GM12892 (cell line): ENCODE measurements around the gene ARID3A.
A peak's percentile ranks its signal among the peaks of the same experiment; 100 is the strongest.

Experiments used
- DNase-seq: peaks from one replicate; pipeline ENCODE4 v3.0.0; 2011; ENCODE audit not compliant: insufficient read length
- FAIRE-seq: peaks from 2 replicates; lab custom pipeline; 2011; peaks lifted over from hg19 to GRCh38; lab: Jason Lieb, UNC
- POLR2A ChIP-seq: IDR thresholded peaks from 2 replicates; pipeline ENCODE4 v1.6.1; 2011; ENCODE audit warnings: low read depth, low read length, control low read depth
- POLR2AphosphoS5 ChIP-seq: IDR thresholded peaks from 2 replicates; pipeline ENCODE4 v1.6.1; 2011; ENCODE audit warnings: low read depth, low read length, control low read depth
- TAF1 ChIP-seq: IDR thresholded peaks from 2 replicates; pipeline ENCODE4 v1.6.1; 2011; ENCODE audit warnings: low read depth, mild to moderate bottlenecking, control low read depth, low read length, borderline replicate concordance

The ARID3A gene

GRCh38 chr19:927780-928401, 2.1 kb downstream of the ARID3A start:
- DNase-seq (no peak), FAIRE-seq (peak; percentile 56)
- TF ChIP-seq POLR2AphosphoS5, result no peak
- no peak for TF ChIP-seq TAF1
- TF ChIP-seq POLR2A, result no peak; the same call in 1 of the 2 replicates

- DNase-seq (no peak), FAIRE-seq (no peak)
- TF ChIP-seq TAF1, result no peak
- no peak for TF ChIP-seq POLR2AphosphoS5
- TF ChIP-seq POLR2A, result no peak
Observed at GRCh38 chr19:928471-929202, 2.8 kb downstream of the ARID3A start.

DNA sequence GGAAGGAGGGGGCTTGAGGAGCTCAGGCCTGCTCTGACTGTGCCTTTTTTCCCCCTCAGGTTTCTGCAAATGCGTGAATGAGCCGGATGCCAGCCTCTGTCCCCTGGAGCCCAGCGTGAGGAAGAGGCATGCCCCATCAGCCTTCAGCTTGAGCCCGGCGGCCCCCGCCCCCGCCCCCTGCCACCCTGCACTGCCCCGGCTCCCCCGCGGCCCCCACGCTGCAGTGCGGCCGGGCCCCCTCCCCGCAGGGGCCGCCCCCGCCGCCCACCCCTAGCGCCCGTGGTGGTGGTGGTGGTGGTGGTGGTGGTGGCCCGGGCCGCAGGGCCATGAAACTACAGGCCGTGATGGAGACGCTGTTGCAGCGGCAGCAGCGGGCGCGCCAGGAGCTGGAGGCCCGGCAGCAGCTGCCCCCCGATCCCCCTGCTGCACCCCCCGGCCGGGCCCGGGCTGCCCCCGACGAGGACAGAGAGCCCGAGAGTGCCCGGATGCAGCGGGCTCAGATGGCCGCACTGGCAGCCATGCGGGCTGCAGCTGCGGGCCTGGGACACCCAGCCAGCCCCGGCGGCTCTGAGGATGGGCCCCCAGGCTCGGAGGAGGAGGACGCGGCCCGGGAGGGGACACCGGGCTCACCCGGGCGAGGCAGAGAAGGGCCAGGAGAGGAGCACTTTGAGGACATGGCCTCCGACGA, 3.5 kb downstream of the ARID3A start:
- TF ChIP-seq TAF1, result no peak
- no peak for TF ChIP-seq POLR2A
- TF ChIP-seq POLR2AphosphoS5, result no peak
- no peak for DNase-seq
- FAIRE-seq, result no peak

- no peak for TF ChIP-seq TAF1
- no peak for TF ChIP-seq POLR2A
- TF ChIP-seq POLR2AphosphoS5, result no peak
- DNase-seq (no peak), FAIRE-seq (no peak)
Observed at GRCh38 chr19:929891-930258, 4.0 kb downstream of the ARID3A start.

GRCh38 chr19:931860-932647, 6.2 kb downstream of the ARID3A start:
- no peak for DNase-seq
- peak; percentile 65 for FAIRE-seq
- no peak for TF ChIP-seq TAF1
- no peak for TF ChIP-seq POLR2A
- TF ChIP-seq POLR2AphosphoS5, result no peak

GRCh38 chr19:932648-933552, 7.1 kb downstream of the ARID3A start:
- TF ChIP-seq TAF1, result no peak
- TF ChIP-seq POLR2AphosphoS5, result no peak
- no peak for TF ChIP-seq POLR2A
- FAIRE-seq (peak; percentile 60), DNase-seq (no peak)

DNA sequence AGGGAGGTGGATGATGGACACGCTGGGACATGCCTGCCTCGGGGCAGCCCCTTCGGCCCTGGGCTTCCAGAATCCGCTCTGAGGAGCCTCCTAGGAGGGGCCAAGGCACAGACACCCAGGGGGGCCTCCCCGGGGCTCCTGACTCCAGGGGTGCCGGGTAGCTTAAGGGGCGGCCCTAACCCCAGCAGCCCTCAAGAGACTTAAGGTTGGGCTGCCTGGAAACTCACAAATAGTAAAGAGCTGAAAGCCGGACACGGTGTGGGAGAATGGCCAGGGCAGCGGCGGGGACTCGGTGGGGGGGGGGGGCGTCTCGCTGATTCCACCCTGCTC, 7.7 kb downstream of the ARID3A start:
- DNase-seq (no peak), FAIRE-seq (no peak)
- TF ChIP-seq POLR2A (no peak), POLR2AphosphoS5 (no peak), TAF1 (no peak)

DNA sequence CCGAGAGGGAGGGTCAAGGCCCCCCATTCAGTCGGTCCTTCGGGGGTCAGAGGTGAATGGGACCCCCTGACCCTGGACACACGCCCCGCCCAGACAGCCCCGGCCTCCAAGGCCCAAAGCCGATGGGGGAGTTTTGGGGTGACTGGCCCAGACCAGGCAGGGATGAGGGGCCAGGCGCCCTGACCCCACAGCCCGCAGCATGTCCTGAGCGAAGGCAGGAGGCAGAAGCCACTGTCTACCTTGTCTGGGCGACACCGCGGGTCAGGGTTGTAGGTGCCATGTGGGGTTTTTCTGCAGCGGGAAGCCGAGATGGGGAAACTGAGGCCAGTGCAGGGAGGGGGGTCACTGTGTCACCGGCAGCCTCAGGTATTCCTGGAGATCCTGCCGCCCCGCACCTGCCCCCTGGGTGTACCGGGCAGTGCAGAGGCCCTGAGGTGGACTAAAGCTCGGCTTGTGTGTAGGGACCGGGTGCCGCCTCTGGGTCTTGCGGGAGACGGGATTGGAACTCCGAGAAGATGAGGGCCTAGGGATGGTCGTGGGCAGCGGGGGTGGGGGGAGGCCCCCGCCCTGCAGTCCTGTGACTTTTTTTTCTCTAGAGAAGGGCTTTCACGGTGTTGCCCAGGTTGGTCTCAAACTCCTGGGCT, 8.5 kb downstream of the ARID3A start:
- no peak for DNase-seq
- no peak for FAIRE-seq
- TF ChIP-seq POLR2AphosphoS5 (no peak), POLR2A (no peak), TAF1 (no peak)

- no peak for DNase-seq
- TF ChIP-seq POLR2A (no peak), TAF1 (no peak), POLR2AphosphoS5 (no peak)
- FAIRE-seq, result no peak
Observed at GRCh38 chr19:934865-935479, 9.1 kb downstream of the ARID3A start.
